Endothelial cell of umbilical vein (primary cell): ENCODE results near the gene FBXL14. TPM values are rescaled to one million over a fixed set of nuclear protein-coding genes. Genes with fewer than 3 reads are reported as not detected.

ENCODE experiments used
- BruUV-seq: library from RNA; stranded (reverse); fragments of 400-500 nt; replicated peaks from 2 replicates; lab custom pipeline; 2021; lab: Mats Ljungman, UMichigan
- CTCF ChIA-PET: fragments of 300-600, 350-600 bp; sonication (Branson Sonifier 250); formaldehyde crosslinking; loops from one replicate; lab custom pipeline; 2021; ENCODE audit warnings: antibody characterized with exemption, inconsistent platforms; lab: Charles Lee
- POLR2A ChIA-PET: fragments of 300-600, 350-600 bp; sonication (Branson Sonifier 250); formaldehyde crosslinking; loops from one replicate; lab custom pipeline; 2021; ENCODE audit warnings: antibody characterized with exemption, inconsistent platforms; lab: Charles Lee
- DNase-seq: peaks from one replicate; pipeline ENCODE4 v3.0.0-alpha.2; 2011; ENCODE audit warnings: low read depth, low spot score
- FAIRE-seq: peaks from 2 replicates; lab custom pipeline; 2011; peaks lifted over from hg19 to GRCh38; lab: Jason Lieb, UNC
- H2AFZ ChIP-seq: 2 replicates; pipeline ENCODE4 v1.6.0; 2012; ENCODE audit warnings: low read depth, low read length, control low read depth, inconsistent platforms
- H3K27ac ChIP-seq: 2 replicates; pipeline ENCODE4 v1.5.1; 2011; ENCODE audit warnings: low read depth, mild to moderate bottlenecking, control low read depth, low read length, moderate library complexity; ENCODE audit not compliant: insufficient read depth
- H3K27me3 ChIP-seq, 2 experiments: 2 replicates each; pipeline versions ENCODE4 v1.6.0 to v1.6.1; 2011; ENCODE audit warnings: low read length in 2 of 2, mixed read lengths in 1 of 2; ENCODE audit not compliant: control insufficient read depth in 2 of 2, insufficient read depth in 2 of 2
- H3K36me3 ChIP-seq, 2 experiments: 2 replicates in 1 of 2; 3 replicates in 1 of 2; pipeline ENCODE4 v1.5.1; 2011; ENCODE audit warnings: low read length in 2 of 2, mild to moderate bottlenecking in 1 of 2, moderate library complexity in 1 of 2; ENCODE audit not compliant: control insufficient read depth in 2 of 2, insufficient read depth in 2 of 2; ENCODE audit errors: extremely low read depth in 1 of 2
- H3K4me1 ChIP-seq: 3 replicates; pipeline ENCODE4 v1.5.1; 2011; ENCODE audit warnings: mild to moderate bottlenecking, low read length; ENCODE audit not compliant: control insufficient read depth, insufficient read depth; ENCODE audit errors: extremely low read depth
- H3K4me2 ChIP-seq: 2 replicates; pipeline ENCODE4 v1.6.1; 2011; ENCODE audit warnings: low read length, control low read depth, mixed read lengths; ENCODE audit not compliant: insufficient read depth
- H3K4me3 ChIP-seq, 3 experiments: fragments of 200-600 bp in 1 of 3; sonication (generic), shearing (Covaris generic) in 1 of 3; replicated peaks in 1 of 3; 2 replicates each; pipeline ENCODE4 v1.5.1; 2011 to 2016; ENCODE audit warnings: control low read depth in 3 of 3, low read length in 3 of 3, mild to moderate bottlenecking in 2 of 3, inconsistent platforms in 1 of 3, low read depth in 1 of 3, moderate library complexity in 1 of 3; ENCODE audit not compliant: insufficient read depth in 1 of 3
- H3K79me2 ChIP-seq: 2 replicates; pipeline ENCODE4 v1.6.0; 2012; ENCODE audit warnings: low read length, inconsistent platforms; ENCODE audit not compliant: control insufficient read depth, insufficient read depth
- H3K9ac ChIP-seq: replicated peaks from 2 replicates; pipeline ENCODE3; 2011; ENCODE audit warnings: low read length, control low read depth; ENCODE audit not compliant: insufficient read depth; ENCODE audit errors: extremely low read depth
- H3K9me1 ChIP-seq: replicated peaks from 3 replicates; pipeline ENCODE4 v1.6.0; 2011; ENCODE audit warnings: mild to moderate bottlenecking, low read length; ENCODE audit not compliant: control insufficient read depth, insufficient read depth; ENCODE audit errors: extremely low read depth
- H3K9me3 ChIP-seq: replicated peaks from 2 replicates; pipeline ENCODE4 v1.5.1; 2012; ENCODE audit warnings: low read length, inconsistent platforms; ENCODE audit not compliant: control insufficient read depth, insufficient read depth
- H4K20me1 ChIP-seq: replicated peaks from 2 replicates; pipeline ENCODE3; 2011; ENCODE audit warnings: mild to moderate bottlenecking, low read length; ENCODE audit not compliant: control insufficient read depth, insufficient read depth; ENCODE audit errors: extremely low read depth
- CTCF ChIP-seq, 2 donors: IDR thresholded peaks; 1 replicate in 1 of 2; 2 replicates in 1 of 2; pipeline ENCODE4 v1.5.1; 2011; ENCODE audit warnings: low read length in 2 of 2, mild to moderate bottlenecking in 2 of 2, moderate library complexity in 2 of 2, control low read depth in 1 of 2, inconsistent platforms in 1 of 2, low read depth in 1 of 2; ENCODE audit not compliant: insufficient read depth in 1 of 2; ENCODE audit errors: extremely low read depth in 1 of 2
- EZH2 ChIP-seq: IDR thresholded peaks from 2 replicates; pipeline ENCODE4 v1.6.1; 2012; ENCODE audit warnings: borderline replicate concordance, low read depth, mild to moderate bottlenecking, moderate library complexity, low read length, inconsistent platforms; ENCODE audit not compliant: severe bottlenecking
- FOS ChIP-seq: IDR thresholded peaks from 2 replicates; pipeline ENCODE4 v1.6.1; 2011; ENCODE audit warnings: mild to moderate bottlenecking, low read length, moderate library complexity, borderline replicate concordance; ENCODE audit not compliant: insufficient read depth
- GATA2 ChIP-seq: IDR thresholded peaks from 2 replicates; pipeline ENCODE4 v1.7.0; 2011; ENCODE audit warnings: low read depth, mild to moderate bottlenecking, moderate library complexity, mixed read lengths, low read length; ENCODE audit not compliant: insufficient read length, insufficient read depth
- JUN ChIP-seq: IDR thresholded peaks from 2 replicates; pipeline ENCODE4 v1.6.1; 2011; ENCODE audit warnings: borderline replicate concordance, low read depth; ENCODE audit not compliant: insufficient read length, insufficient read depth
- MAX ChIP-seq: IDR thresholded peaks from 2 replicates; pipeline ENCODE4 v1.6.1; 2011; ENCODE audit not compliant: insufficient read depth, insufficient read length
- MYC ChIP-seq: IDR thresholded peaks from one replicate; pipeline ENCODE4 v1.6.1; 2011; ENCODE audit warnings: mild to moderate bottlenecking, low read depth, low read length
- POLR2A ChIP-seq: IDR thresholded peaks from 2 replicates; pipeline ENCODE4 v1.6.1; 2012; ENCODE audit warnings: low read depth, mild to moderate bottlenecking, control low read depth, low read length
- POLR2AphosphoS5 ChIP-seq: IDR thresholded peaks from 2 replicates; pipeline ENCODE4 v1.6.1; 2012; ENCODE audit warnings: low read depth, mild to moderate bottlenecking, control low read depth, low read length, moderate library complexity; ENCODE audit not compliant: insufficient read depth
- dilution Hi-C: fragments of 300-500 bp; cut with MboI; formaldehyde crosslinking; loops from one replicate; pipeline ENCODE4 v1.15.0; 2019; ENCODE audit warnings: low sequenced_read_pairs; ENCODE audit not compliant: extremely low pct_ligation_motif_present
- intact Hi-C: fragments of 100-400 bp; cut with micrococcal nuclease; formaldehyde crosslinking; loops from one replicate; pipeline ENCODE4 v1.10.0; 2022
- polyA plus RNA-seq, 4 experiments: library from polyadenylated mRNA; depleted of rRNA in 3 of 4; stranded (reverse) in 3 of 4; unstranded in 1 of 4; fragments of >200 nt; gene quantifications; 2 replicates each; pipeline versions ENCODE4 v1.2.1 to v1.2.3, GENCODE V29; 2011 to 2012; ENCODE audit warnings: missing spikeins in 1 of 4
- total RNA-seq: library from RNA; stranded (reverse); gene quantifications from 2 replicates; pipeline ENCODE4 v1.2.3, GENCODE V29; 2021

The FBXL14 gene
- total and polyA plus RNA-seq, 2 donors (not counting 3 experiments of a cell fraction or from before 2014, with no cell fraction given), result 11.3 to 15.7 TPM

- H3K4me1 ChIP-seq, result peaks cover 6% of the 10 kb centered on the region
- no peaks in the 10 kb centered on the region for H4K20me1 ChIP-seq
- dilution Hi-C loops, result no loop called here
- no peak overlapping the region for H3K4me3 ChIP-seq
- no peaks in the 10 kb centered on the region for H3K9me3 ChIP-seq
- no peak for FAIRE-seq
- no peaks in the 10 kb centered on the region for H3K9me1 ChIP-seq
- H3K4me2 ChIP-seq, result no peak overlapping the region
- H3K36me3 ChIP-seq, result no peaks in the 10 kb centered on the region
- POLR2A ChIA-PET, result interaction anchor here (1.8 kb wide), 1 partner anchor 464 kb away, joined by 8 read pairs; no protein-coding TSS in a partner anchor
- no peak for DNase-seq
- no peaks in the 10 kb centered on the region for H3K79me2 ChIP-seq
- no TSS peak for BruUV-seq
- no peak overlapping the region for H3K27ac ChIP-seq
- H2AFZ ChIP-seq, result no peak overlapping the region
- H3K27me3 ChIP-seq, result no peaks in the 10 kb centered on the region
- intact Hi-C loops, result loop anchor here (2.0 to 10.0 kb wide), 4 partner anchors 65 to 1011 kb away; partner anchors contain the start of gene WNK1
- CTCF ChIA-PET, result interaction anchor here (1.2 to 12.7 kb wide), 21 partner anchors 8 to 1006 kb away, joined by 3 to 469 read pairs (median 8); partner anchors contain the start of gene RAD52
- TF ChIP-seq POLR2AphosphoS5 (no peak), GATA2 (no peak), EZH2 (no peak)
- no peak overlapping the region for H3K9ac ChIP-seq
These were observed 12.2 kb downstream of the FBXL14 start for GRCh38 chr12:1581973-1582708.

- peaks cover 0 to 1% of the 10 kb centered on the region in 2 experiments for H3K27me3 ChIP-seq
- intact Hi-C loops (loop anchor here (5.0 to 10.0 kb wide), 2 partner anchors 363 to 826 kb away; partner anchors contain the start of gene WNK1), dilution Hi-C loops (no loop called here)
- ChIA-PET POLR2A (no interaction called here), CTCF (interaction anchor here (0.9 to 12.7 kb wide), 5 partner anchors 11 to 1010 kb away, joined by 3 to 469 read pairs (median 4); no protein-coding TSS in a partner anchor)
- no peaks in the 10 kb centered on the region for H3K79me2 ChIP-seq
- no peak overlapping the region for H2AFZ ChIP-seq
- H3K9me1 ChIP-seq, result no peaks in the 10 kb centered on the region
- H3K9me3 ChIP-seq, result no peaks in the 10 kb centered on the region
- H3K27ac ChIP-seq, result no peak overlapping the region
- H3K4me1 ChIP-seq, result peaks cover 6% of the 10 kb centered on the region
- no peak overlapping the region for H3K9ac ChIP-seq
- no peak for TF ChIP-seq MYC
- TF ChIP-seq GATA2, result no peak
- TF ChIP-seq POLR2AphosphoS5, result no peak
- TF ChIP-seq EZH2, result no peak
- no peak for TF ChIP-seq CTCF (IDR thresholded peaks at IDR 0.05; ENCODE audit: extremely low read depth in 1 of 2, insufficient read depth in 1 of 2, low read depth in 1 of 2, low read length in 2 of 2)
- TF ChIP-seq FOS, result no peak
- TF ChIP-seq POLR2A, result no peak
- no peak for TF ChIP-seq MAX
- no peak for TF ChIP-seq JUN
- DNase-seq (no peak), FAIRE-seq (no peak)
- no peak overlapping the region for H3K4me2 ChIP-seq
- H3K36me3 ChIP-seq, result no peaks in the 10 kb centered on the region
- no peaks in the 10 kb centered on the region for H4K20me1 ChIP-seq
- no TSS peak for BruUV-seq
- no peak overlapping the region for H3K4me3 ChIP-seq
These were observed 13.9 kb downstream of the FBXL14 start for GRCh38 chr12:1580526-1580925.
